DND-41 (cell line): Measurements from ENCODE around the gene SLC39A10.

Experiments
- EZH2 ChIP-seq: IDR thresholded peaks from 3 replicates; pipeline ENCODE4 v1.6.1; 2012; ENCODE audit warnings: borderline replicate concordance, low read depth, mild to moderate bottlenecking, moderate library complexity, low read length, inconsistent platforms; ENCODE audit not compliant: severe bottlenecking
- TF ChIP-seq, protein P1 (sequence below): IDR thresholded peaks from 2 replicates; pipeline ENCODE4 v1.5.1; 2012; ENCODE audit warnings: borderline replicate concordance, low read length, moderate library complexity, mild to moderate bottlenecking; ENCODE audit not compliant: poor library complexity, severe bottlenecking; ENCODE audit errors: extremely low read depth

DNA sequence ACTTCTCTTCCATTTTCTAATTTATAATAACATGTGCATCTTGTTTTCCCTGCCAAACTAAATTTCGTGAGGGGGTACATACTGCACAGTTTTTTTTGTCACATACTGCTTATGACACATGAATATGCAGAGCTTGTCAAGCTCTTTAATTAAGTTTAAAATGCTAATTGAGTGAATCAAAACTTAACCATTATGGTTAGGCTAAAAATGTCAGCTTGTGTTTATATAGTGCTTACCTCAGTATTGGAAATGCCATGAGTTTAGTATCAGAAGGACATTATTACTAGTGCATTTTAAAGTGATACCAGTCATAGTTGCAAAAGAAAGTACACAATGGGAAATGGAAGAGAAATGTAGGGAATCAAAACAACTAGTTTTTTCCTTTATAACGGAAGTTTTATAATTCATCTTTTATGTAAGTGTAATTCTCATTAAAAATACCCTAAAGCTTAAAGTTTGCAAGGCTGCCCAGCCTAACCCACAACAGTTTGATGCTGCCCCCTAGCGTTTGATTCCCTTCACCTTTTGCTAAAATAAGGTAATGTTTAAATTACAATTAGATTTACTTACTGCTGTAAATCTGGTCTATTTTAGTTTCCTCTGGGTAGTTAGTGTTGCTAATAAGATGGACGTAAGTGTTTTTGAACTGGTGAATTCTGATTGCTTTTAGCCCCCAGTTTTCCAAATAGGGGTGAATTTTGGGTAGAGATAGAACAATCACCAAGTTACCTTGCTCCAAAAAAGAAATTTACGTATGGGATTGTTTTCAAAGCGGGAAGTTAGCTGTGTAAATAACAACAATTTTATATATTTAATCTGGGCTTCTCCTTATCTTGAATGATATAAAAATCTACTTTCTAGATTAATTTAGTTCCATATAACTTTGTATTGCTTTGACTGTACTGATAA lies 3.2 kb downstream of the SLC39A10 start:
- TF ChIP-seq, protein P1, sequence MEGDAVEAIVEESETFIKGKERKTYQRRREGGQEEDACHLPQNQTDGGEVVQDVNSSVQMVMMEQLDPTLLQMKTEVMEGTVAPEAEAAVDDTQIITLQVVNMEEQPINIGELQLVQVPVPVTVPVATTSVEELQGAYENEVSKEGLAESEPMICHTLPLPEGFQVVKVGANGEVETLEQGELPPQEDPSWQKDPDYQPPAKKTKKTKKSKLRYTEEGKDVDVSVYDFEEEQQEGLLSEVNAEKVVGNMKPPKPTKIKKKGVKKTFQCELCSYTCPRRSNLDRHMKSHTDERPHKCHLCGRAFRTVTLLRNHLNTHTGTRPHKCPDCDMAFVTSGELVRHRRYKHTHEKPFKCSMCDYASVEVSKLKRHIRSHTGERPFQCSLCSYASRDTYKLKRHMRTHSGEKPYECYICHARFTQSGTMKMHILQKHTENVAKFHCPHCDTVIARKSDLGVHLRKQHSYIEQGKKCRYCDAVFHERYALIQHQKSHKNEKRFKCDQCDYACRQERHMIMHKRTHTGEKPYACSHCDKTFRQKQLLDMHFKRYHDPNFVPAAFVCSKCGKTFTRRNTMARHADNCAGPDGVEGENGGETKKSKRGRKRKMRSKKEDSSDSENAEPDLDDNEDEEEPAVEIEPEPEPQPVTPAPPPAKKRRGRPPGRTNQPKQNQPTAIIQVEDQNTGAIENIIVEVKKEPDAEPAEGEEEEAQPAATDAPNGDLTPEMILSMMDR = peak; percentile 90
- TF ChIP-seq EZH2 = no peak
